GM18519 (cell line): ENCODE results near the gene ABLIM2.
"Not testable (repeated sequence)": the region's sequence is repeated elsewhere in the genome, so short reads cannot be mapped to it uniquely, and the experiment has no call there.

Experiments
- ATAC-seq: cut with Tn5 transposase; IDR thresholded peaks from one replicate; pipeline ENCODE4 v1.9.1; 2021; ENCODE audit warnings: mild to moderate bottlenecking, moderate library complexity; ENCODE audit not compliant: unreplicated experiment, low FRiP score

The ABLIM2 gene

DNA sequence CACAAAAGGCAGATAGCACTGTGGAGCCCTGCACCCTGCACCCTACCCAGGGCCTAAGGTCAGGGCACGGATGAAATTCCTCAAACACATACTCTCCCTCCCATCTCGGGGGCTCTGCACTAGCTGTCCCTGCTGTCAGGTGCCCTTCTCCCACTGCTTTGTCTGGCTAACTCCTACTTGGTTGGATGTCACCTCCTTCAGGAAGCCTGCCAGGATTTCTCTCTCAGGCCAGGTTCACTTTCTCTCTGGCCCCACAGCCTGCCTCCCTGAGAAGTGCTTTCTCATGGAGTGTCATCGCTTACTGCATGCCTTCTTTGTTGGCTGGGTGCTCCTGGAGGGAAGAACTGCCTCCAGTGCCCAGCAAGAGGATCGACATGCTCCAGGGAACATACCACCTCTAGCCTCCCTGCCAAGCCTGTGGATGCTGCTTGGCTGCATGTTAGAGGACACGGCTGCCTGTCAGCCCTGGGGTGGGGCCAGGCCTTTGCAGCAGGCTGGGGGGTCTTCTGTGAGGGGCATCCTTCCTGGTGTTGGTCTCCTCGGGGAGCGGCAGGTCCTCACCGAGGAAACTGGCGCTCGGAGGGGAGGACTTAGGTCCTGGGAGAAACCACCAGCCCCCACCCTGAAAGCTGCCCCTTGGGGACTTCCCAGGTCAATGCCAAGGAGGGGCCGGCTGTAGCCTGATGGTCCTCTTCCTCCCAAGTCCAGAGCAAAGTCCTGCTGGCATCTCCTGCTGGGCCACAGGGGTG lies 15.0 kb downstream of the ABLIM2 start:
- ATAC-seq = no peak

DNA sequence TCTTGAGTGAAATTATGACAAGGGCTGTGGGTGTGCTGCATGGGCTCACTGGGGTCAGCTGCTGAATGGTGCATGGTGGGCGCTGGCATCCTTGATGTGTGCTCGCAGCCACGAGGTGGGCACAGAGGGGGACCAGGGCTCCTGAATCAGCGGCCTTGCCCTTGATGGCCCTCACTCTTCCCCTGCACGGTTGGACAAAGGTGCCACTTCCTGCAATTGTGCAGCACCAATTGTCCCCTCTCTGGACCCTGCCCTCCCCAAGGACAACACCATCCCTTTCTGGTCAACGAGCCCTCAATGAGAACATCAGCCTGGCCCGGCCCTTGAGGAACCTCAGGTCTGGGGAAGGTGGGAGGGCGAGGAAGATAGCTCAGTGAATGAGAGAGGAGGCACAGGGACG lies 16.1 kb downstream of the ABLIM2 start:
- ATAC-seq = no peak

DNA sequence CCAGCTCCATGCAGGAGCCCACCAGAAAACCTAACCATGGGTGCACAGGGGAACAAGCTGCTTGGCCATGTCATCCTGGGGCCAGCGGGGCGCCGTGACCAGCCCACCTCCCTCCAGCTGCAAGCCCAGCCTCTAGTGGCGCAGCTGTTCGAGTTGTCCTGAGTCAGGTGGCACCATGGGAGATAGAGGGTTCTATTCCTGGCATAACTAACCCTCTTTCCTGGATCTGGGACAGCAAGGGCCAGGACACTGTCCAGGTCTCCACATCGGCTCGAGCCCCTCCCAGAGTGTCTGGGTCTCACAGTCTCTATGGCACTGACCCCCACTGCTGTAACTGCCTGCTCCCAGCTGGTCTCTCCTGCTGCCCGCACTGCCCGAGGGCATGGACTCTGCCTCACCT lies 16.7 kb downstream of the ABLIM2 start:
- no peak for ATAC-seq

GRCh38 chr4:8140915-8141314 lies 17.7 kb downstream of the ABLIM2 start:
- ATAC-seq = no peak

DNA sequence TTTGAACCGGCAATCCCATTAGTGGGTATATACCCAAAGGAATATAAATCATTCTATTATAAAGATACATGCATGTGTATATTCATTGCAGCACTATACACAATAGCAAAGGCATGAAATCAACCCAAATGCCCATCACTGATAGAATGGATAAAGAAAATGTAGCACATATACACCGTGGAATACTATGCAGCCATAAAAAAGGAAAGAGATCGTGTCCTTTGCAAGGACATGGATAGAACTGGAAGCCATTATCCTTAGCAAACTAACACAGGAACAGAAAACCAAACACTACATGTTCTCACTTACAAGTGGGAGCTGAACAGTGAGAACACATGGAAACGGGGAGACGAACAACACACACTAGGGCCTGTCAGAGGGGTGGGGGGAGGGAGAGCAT lies 18.9 kb downstream of the ABLIM2 start:
- not testable (repeated sequence) for ATAC-seq

DNA sequence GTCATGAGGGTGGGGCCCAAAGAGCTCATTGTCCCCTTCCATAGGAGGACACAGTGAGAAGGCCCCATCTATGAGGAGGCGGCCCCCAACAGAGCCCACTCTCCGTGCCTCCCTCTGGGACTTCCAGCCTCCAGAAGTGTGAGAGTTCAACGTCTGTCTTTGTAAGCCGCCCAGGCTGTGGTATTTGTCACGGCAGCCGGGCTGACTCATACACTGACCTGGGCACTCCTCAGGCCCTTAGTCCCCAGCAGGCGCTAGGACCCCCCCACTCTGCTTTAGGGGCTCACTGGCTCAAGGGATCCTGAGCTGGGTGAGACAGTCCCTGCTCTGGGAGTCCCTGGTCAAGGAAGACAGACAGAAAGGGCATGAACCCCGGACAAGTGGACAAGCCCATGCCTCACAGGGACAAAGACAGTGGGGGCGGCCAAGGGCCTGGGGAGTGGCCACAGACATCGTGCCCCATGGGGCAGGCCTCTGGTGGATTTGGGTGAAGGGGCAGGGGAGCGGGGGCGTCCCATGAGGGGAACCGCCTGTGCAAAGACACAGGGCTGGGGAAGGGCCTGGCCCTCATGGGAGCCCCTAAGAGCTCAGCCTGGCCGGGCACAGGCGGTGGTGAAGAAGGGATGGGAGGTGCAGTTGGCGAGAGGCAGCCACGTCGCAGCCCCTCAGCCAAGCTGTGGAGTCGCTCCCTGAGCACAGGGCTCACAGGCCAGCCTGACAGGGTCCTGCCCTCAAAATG lies 21.5 kb downstream of the ABLIM2 start:
- no peak for ATAC-seq

GRCh38 chr4:8136529-8136928 lies 22.1 kb downstream of the ABLIM2 start:
- no peak for ATAC-seq

DNA sequence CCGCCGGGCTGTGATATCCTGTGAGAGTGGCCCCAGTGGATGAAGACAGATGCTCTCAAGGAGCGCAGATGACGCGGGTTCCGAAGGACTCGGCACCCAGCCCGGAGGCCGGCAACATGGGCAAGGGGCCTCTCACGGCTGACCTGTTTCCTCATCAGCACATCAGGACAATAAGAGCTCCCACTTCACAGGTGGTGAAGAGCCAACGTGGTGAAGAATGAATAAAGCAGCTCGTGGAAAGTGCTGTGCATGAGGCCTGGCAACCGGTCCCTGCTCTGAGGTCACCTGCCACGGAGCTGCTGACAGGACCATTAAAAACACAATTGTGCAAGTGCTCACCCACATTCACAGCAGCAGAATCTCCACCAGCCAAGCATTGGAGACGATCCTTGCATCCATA lies 22.9 kb downstream of the ABLIM2 start:
- no peak for ATAC-seq

DNA sequence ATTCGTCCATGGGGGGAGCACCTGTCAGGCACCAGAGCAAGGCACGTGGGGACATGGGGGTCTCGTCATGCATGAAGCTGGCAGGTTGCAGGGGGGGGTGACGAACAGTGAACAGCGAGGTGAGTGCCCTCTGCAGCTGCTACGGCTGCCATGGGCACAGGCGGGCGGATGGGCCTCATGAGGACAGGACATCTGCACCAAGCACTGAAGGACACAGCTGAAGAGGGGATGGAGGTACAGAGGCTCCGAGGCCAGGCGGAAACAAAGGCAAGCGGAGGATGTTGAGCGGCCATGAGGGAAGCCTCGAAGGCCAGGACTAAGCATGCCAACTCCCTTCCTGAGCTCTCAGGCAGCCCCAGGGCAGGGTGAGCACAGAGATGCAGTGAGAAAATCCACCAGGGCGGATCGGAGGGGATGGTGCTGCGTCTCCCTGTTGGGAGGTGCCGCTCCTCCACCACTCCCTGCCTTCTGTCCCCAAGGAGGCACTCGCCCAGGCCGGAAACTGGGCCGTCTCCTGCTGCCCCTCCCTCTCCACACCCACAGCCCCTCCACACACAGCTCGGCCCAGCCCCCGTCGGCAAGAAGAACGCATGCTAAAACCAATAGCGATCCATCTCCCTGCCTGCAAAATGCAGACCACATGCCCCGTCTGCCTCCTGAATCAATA lies 24.6 kb downstream of the ABLIM2 start:
- ATAC-seq = no peak

DNA sequence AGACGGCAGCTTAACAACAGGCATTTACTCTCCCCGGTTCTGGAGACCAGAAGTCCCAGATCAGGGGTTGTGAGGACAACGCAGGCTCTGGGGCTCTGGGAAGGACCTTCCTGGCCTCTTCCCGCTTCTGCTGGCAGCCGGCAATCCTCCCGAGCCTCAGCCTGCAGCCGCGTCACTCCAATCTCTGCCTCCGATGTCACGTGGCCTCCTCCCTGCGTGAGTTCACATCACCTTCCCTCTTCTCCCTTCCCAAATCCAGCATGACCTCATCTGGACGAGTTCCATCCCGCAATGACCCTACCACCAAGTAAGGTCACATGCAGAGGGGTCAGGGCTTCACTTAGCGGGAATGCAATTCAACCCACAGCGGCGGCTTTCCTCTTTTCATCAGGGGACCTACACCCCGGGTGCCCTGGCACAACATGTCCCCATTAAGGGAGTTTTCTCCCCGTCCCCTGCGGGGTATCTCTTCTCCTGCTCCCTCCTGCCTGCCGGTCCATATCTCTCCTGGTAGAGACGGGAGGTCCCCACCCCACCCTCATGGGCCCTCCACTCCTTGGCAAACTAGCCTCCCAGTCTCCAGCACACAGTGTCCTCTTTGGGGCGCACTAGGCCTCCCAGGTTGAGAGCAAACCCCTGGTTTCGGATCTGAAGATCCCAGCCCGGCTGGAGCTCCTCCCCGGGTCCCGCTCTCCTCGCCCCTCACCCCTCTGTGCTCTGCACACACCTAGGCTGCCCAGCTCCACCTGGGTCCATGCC lies 25.5 kb downstream of the ABLIM2 start:
- no peak for ATAC-seq

GRCh38 chr4:8132400-8132799 lies 26.2 kb downstream of the ABLIM2 start:
- no peak for ATAC-seq

- ATAC-seq = no peak
These were observed 26.8 kb downstream of the ABLIM2 start for GRCh38 chr4:8131826-8132225.

GRCh38 chr4:8131210-8131609 lies 27.4 kb downstream of the ABLIM2 start:
- no peak for ATAC-seq

- ATAC-seq = no peak
These were observed 28.1 kb downstream of the ABLIM2 start for GRCh38 chr4:8130346-8131066.

GRCh38 chr4:8129785-8130184 lies 28.8 kb downstream of the ABLIM2 start:
- no peak for ATAC-seq

- no peak for ATAC-seq
These were observed 29.5 kb downstream of the ABLIM2 start for GRCh38 chr4:8129136-8129535.

GRCh38 chr4:8128100-8128856 lies 30.3 kb downstream of the ABLIM2 start:
- no peak for ATAC-seq

GRCh38 chr4:8127051-8127826 lies 31.4 kb downstream of the ABLIM2 start:
- no peak for ATAC-seq

DNA sequence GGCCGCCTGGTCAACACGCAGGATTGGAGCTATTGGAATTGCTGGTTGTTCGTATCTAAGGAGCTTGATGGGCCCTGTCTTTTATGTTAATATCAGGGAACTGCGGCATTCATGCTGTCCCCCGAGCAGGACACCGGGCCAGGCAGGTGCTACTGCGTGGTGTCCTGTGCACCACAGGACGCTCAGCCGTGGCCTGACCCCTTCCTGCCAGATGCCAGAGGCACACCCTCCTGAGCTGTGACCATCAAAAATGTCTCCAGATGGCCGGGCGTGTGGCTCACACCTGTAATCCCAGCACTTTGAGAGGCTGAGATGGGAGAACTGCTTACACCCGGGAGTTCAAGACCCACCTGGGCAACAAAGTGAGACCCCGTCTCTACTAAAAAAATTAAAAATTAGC lies 32.1 kb downstream of the ABLIM2 start:
- no peak for ATAC-seq
